HG02973 (cell line): Measurements from ENCODE around the gene MLANA.

Experiments used
- ATAC-seq: cut with Tn5 transposase; IDR thresholded peaks from one replicate; pipeline ENCODE4 v1.9.1; 2021; ENCODE audit warnings: moderate library complexity; ENCODE audit not compliant: unreplicated experiment

The MLANA gene, protein sequence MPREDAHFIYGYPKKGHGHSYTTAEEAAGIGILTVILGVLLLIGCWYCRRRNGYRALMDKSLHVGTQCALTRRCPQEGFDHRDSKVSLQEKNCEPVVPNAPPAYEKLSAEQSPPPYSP

DNA sequence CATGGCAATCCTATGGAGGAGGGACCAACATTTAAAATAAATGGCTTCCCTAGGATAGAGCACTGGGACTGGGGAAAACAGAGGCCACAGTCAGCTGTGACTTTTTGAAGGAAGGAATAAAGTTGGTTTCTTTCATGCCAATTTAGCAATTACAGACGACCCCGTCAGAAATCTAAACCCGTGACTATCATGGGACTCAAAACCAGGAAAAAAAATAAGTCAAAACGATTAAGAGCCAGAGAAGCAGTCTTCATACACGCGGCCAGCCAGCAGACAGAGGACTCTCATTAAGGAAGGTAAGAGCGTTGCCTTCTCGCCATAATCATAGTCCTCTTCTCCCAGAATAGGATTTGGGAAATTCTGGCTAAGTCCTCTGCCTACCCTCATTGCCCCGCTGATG is at the start of gene MLANA:
MLANA (plus strand) TSS at position 249 of the 400 bp plus-strand sequence. CDS start 1,586 bp downstream, outside the sequence.
- no peak for ATAC-seq

DNA sequence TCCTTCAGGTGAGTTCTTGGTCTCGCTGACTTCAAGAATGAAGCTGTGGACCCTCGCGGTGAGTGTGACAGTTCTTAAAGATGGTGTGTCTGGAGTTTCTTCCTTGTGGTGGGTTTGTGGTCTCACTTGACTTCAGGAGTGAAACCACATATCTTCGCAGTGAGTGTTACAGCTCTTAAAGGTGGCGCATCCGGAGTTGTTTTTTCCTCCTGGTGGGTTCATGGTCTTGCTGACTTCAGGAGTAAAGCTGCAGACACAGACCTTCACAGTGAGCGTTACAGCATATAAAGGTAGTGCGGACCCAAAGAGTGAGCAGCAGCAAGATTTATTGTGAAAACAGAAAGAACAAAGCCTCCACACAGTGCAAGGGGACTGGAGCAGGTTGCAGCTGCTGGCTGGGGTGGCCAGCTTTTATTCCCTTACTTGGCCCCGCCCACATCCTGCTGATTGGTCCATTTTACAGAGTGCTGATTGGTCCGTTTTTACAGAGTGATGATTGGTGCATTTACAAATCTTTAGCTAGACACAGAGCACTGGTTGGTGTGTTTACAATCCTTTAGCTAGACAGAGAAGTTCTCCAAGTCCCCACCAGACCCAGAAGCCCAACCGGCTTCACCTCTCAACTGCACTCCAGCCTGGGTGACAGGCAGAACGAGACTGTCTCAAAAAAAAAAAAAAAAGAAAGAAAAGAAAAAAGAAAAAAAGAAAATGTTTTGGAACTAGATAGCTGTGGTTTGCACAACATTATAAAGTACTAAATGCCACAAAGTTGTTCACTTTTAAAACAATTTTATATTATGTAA is 48.7 kb upstream of the MLANA start:
- no peak for ATAC-seq

DNA sequence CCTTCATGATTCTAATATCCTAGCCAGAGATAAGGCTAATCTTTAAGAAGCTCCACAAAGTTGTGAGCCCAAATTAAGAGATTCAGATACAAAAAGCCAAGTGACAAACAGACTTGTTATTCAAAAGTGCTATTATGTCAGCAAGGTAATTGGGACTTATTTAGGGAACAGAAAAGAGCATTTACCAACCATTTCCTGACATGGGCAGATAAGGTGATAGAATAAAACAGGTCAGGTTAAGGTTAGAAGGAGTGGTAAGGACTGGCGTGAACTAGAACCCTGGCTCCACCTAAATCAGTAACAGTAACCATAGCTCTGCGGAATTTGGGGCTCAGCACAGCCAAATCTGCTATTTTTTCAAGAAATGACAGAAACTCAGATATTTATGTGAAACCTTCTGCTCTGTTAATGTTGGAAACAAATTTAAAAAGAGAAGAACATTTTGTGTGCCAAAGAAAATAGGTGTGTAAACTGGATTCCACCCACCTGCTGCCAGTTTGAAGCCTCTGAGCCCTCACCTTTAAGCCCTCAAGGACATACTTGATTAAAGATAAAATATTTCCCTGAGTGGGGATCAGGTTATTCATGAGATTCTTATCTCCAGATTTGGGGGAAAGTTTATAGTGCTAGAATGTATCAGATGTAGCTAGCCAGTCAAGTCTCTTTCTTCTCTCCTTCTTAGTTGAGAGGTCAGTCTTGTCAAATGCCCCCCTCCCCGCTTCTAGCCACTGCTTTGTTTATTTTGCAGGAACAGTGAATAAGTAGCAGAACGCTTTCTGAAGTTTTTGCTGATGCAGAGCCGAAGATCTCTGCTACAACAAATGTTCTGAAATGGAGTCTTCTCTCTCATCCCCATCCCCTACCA is 47.5 kb upstream of the MLANA start:
- no peak for ATAC-seq

DNA sequence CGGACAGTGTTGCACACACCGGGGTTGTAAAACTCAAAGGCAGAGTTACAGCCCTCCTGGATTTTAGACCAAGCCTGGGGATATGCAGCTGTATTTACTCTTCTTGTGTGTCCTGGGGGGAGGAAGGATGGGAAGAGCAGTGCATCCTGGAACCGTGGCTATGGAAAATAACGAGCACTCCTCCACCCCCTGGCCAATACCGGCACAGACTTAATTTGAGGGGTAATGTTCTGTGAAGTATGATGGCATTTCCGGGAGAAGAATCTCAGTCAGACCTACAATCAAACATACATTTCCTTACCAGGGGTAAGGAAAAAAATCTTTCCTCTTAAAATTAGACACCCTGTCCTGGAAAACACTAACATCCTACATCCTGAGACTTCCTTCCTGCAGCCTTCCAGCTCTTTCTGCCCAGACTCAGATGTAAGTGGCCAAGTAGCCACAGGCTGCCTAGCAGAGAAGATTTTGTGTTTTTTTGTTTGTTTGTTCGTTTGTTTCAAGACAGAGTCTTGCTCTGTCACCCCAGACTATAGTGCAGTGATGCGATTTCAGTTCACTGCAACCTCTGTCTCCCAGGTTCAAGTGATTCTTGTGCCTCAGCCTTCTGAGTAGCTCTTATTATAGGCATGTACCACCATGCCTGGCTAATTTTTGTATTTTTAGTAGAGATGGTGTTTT is 46.8 kb upstream of the MLANA start:
- ATAC-seq = no peak

DNA sequence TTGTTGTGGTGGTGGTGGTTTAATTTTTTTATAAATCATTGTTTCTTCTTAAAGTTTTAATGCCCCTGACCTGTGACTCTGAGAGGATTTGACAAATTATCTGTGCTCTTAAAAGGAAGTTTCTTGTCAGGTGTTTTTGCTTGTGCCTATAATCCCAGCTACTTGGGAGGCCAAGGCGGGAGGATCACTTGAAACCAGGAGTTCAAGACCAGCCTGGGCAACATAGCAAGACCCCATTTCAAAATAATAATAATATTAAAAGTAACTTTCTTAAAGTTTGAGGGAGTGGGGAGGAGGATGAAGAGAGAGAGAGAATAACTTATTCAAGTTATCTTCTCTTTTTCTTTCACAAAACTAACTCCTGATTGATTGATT is 45.5 kb upstream of the MLANA start:
- ATAC-seq = no peak

DNA sequence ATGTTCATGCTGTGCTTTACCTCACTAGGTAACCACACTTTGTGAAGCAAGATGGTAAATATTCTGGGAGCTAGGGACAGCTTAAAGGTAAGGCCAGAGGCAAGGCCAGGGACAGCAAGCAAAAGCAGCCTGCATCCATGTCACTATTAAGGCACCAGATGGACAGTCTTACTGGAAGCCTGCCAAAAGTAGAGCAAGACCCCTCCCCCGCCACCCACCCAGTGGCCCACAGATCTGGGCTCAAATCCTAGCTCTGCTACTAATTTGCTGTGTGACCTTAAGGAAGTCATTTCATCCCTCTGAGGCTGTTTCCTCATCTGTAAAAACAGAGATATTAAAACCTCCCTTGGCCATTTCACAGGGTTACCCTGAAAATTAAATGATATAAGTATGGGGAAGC is 44.6 kb upstream of the MLANA start:
- no peak for ATAC-seq

DNA sequence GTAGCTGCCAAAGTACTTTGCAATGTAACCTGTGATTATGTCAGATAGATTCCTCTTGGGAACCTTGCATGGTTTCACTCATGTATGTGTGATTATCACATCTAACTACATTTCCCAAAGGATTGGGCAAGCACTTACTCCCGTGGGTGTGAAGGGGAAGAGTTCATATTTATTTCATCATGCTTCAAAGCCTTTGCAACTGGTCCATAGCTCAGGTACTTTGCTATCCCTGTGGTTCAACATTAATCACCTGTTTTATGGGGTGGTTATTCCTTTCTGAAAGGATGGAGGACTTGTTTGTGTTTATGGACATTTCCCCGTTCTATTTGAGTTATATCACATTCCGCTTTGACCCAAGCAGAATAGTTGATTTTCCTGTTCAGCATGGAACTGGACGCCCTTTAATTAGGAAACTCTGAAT is 44.2 kb upstream of the MLANA start:
- no peak for ATAC-seq

DNA sequence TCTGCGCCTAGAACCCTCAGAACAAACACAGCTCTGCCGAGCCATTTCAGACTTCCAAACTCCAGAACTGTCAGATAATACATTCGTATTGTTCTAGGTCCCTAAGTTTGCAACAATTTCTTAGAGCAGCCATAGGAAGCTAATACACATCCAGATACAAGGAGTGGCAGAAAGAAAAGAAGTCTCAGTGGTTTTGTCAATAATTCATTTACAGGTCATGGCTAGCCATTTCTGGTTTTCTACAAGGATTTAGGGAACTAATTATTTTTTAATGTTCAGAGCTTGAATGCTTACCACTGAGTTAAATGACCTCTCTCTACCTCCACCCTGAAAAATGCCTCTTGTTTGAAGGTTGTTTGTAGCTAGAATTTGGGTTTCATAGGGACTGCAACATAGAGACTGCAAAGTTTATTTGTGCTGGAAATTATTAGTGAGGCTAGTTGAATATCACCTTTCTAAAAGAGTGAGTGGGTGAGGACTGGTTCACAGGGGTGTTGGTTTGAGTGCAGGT is 42.3 kb upstream of the MLANA start:
- ATAC-seq = no peak

DNA sequence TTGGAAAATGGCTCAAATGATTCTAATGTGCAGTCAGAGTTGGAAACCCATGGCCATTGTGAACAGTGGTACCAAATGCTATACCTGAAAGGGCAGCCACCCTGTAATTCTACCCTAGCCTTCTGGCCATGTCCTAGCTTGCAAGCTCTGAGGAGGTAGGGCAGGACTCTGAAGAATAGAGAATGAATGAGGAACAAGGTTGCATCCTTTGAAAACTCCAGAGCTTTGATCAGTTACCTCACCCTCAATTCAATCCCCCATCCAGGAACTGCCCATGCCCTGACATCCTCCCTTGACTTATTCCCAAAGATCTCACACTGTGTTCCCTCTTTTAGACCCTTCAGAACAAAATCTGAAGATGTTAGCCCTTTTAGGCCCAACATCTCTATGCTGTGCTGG is 40.0 kb upstream of the MLANA start:
- no peak for ATAC-seq

DNA sequence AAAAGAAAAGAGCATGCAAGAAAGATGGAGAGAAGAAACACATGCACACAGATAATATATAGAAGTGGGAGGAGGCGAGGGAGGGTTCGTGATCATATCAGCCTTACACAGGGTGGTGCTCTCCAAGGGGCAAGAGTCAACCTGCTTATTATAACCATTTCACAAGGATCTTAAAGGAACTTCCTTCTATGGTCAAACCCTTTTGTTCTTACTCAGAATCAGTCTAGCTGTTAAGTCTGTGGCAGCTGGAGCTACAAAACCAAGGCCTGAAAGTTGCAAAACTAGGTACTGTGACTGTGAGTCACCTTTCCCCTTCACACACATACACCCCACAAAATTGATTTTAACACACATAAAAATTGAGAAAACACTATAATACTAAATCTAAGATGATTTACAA is 39.2 kb upstream of the MLANA start:
- ATAC-seq = peak; percentile 88

DNA sequence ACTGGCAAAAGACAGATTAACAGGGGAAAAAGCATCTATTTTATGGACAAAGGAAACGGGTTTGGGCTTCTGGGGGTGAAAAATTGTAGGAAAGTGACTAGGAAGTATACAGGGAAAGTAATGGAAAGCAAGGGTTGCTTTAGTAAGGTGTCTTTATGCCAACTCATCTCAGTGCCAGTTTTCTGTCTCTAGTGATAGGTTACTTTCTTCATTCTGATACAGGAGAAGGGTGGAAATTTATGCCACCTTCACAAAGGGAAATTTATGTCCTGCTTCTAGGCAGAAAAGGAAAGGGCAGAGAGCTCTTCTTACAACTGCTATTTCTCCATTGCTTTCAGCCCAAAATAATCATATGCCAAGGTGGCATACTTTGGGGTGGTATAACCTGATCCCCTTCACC is 37.7 kb upstream of the MLANA start:
- ATAC-seq = no peak

DNA sequence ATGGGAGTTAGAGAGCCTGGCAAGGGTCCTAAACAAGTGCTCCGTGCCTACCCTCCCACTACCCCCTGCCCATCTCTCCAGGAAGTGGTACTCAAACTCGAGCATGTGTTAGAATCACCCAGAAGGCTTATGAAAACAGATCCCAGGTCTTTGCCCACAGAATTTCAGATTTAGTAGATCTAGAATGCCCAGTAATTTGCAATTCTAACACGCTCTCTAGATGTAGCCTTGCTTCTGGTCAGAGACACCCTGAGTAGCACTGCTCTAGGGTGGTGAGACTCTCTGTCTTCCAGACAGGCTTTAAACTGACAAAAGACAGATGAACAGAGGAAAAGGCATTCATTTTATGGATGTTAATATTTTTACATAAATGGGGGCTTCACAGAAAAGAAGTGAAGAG is 37.1 kb upstream of the MLANA start:
- ATAC-seq = no peak

DNA sequence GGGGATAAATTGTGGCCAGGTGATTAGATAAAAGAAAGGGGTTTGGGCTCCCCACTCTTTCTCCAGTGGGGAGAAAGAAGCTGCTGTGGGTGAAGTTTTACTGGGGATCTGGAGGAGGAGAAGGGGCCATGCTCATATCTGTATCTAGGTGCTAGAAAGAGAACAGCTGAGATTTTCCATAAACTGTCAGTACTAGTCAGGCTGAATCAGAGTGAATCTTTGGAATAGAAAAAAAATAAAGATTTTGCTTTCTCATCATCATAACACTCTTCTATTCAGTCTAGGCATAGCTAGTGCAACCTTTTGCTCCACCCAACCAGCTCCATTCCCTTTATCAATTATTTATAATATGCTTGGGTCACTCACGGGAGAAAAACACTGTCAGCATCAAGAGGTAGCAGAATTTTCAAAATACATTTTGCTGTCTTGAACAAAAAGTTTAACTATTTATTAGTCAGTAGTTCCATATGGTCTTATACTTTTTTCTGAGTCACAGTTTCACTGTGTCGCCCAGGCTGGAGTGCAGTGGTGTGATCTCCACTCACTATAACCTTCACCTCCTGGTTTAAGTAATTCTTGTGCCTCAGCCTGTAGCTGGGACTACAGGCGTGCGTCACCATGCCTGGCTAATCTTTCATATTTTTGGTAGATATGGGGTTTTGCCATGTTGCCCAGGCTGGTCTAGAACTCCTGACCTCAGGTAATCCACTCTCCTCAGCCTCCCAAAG is 36.5 kb upstream of the MLANA start:
- ATAC-seq = no peak

DNA sequence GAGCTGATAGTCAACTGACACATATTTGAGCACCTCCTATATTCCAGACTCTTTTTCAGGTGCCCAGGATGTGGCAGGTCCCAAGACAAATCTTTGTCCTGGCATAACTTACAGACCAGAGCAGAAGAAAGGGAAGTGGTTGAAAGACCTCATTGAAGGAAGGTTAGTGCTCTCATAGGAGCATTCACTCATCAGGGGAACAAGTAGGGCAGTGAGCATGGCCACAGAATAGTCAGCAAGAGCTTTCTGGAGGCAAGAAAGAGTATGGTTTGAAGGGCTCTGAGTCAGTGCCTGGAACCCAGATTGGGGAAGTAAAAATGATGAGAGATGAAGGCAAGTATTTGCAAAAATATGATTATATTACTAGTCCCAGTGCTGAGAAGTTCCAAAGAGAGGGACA is 32.8 kb upstream of the MLANA start:
- ATAC-seq = no peak

DNA sequence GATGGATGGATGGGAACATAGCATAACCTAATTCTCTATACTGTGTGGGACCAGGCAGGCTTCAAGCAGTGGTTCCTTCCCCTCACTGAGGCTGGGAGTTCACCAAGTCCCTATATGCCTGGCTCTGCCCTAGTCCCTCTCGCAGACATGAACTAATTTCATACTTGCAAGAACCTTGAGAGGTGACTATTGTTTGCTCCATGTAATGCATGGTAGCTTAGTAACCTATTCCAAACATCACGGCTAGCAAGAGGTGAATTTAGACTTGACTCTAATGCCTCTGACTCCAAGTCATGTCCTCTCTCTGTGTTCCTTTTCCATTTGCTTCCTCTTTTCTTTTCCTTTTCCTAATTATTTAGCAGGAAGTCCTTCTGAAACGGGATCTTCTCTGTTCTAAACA is 31.9 kb upstream of the MLANA start:
- ATAC-seq = no peak

DNA sequence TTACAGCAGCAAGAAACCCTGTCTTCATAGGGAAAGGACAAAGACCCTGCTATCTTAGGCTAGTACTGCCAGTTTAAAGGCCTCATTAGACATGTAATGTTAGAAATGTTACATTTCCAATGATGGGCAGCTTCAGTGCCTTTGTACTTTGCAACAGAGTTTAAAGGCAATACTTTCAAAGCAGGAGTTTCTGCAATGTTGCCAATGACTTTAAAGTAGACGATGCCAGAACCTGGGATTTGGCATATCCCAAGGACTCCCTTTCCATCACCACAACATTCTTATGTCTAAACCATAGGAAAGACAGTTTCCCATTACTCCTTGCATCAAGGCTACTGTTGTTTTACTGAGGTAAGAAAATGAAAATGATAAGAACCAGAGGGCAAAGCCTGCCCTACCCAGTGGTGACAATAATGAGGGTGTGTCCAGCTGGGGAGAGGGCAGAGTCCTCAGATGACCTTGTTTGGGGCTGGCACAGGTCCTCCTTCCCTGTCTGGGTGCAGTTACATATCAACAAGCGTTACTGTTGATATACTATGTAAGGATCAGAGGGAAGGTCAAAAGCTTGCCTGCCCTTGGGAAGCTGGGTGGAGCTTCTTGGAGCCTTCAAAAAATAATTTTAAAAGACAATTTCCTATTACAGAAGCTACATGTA is 27.5 kb upstream of the MLANA start:
- no peak for ATAC-seq

DNA sequence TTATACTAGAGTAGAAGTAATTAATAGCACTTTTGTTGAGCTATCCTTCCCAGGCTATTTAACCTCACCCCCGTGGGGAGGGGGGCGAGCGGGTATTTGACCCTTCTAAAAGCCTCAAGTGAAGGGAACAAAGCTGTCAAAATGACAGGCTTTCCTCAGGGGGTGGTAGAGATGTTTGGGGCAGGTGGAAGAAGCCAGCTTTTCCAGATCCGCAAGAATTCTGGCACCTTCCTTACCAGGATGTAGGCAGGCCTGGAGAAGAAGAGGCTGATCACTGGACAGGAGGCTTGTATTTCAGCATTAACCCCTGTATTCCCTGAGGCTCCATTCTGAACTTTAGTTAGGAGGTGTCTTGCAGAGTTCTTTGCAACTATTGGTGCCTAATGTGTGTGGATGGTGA is 26.2 kb upstream of the MLANA start:
- ATAC-seq = no peak

DNA sequence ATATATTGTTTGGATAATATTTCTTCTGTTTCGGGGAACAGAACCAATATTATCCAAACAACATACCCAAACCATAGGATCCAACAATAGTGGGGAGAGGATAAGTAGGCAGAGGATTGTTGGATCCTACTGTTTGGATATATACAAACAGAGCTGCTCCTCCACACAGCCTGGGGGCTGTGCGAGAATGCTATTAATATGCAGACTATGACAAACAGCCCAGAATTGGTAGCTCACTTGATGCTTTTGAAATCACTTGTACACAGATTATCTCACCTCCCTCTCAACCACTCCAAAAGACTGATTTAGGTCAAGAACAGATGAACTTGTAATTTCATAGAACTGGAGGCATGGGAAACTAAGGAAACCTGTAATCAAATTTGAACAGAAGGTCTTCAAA is 24.4 kb upstream of the MLANA start:
- ATAC-seq = no peak

DNA sequence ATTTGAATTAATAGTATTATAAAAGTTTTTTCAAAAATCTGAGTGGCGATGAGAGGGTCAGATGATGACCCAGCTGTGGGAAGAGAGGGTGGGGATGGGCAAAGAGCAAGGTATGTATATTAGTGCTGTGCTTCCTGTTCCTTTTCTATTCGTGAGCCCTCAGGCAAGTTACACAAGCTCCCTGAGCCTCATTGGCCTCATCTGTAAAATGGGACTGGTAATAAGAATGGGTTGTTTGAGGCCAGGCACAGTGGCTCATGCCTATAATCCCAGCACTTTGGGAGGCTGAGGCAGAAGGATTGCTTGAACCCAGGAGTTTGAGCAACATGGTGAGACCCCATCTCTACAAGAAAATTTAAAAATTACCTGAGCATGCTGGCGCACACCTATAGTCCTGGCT is 24.0 kb upstream of the MLANA start:
- no peak for ATAC-seq

DNA sequence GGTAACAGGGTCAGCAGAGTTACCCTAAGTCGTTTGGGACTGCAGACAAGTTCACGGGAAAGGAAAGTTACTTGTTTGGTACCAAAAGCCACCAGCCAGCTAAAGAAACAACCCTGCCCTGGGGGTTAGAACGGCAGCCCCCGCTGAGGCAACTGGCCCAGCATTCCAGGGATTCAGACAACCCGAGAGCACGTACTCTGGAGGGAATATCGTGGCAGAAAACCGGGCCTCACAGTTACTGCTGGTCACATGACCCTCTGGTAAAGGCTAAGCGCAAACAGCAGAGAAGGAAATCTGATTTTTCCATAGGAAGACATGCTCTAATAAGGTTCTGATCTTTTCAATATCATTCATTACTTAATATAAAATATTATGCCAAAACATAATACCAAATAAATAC is 22.5 kb upstream of the MLANA start:
- ATAC-seq = no peak
